Neural cell (in vitro differentiated cells): Measurements from ENCODE around the gene PDS5B.

Experiments
- CTCF ChIP-seq: fragments of 450-650 bp; IDR thresholded peaks from 2 replicates; pipeline ENCODE4 v1.5.1; 2014; ENCODE audit warnings: antibody characterized with exemption, mild to moderate bottlenecking, moderate library complexity; ENCODE audit not compliant: poor library complexity, severe bottlenecking
- EP300 ChIP-seq: fragments of 450-650 bp; conservative IDR thresholded peaks from 2 replicates; pipeline ENCODE4 v1.6.1; 2014; ENCODE audit warnings: antibody characterized with exemption, mild to moderate bottlenecking, moderate library complexity; ENCODE audit not compliant: poor library complexity, severe bottlenecking
- EZH2 ChIP-seq: fragments of 200-600, 300-800 bp; shearing (Covaris generic), sonication (generic); IDR thresholded peaks from 2 replicates; pipeline ENCODE4 v1.6.1; 2014; ENCODE audit warnings: antibody characterized with exemption, low read length, borderline replicate concordance, mild to moderate bottlenecking; ENCODE audit not compliant: insufficient read depth, poor library complexity, severe bottlenecking
- MXI1 ChIP-seq: fragments of 450-650 bp; conservative IDR thresholded peaks from 2 replicates; pipeline ENCODE4 v1.6.1; 2014; ENCODE audit warnings: antibody characterized with exemption, mild to moderate bottlenecking; ENCODE audit not compliant: poor library complexity, severe bottlenecking
- POLR2AphosphoS5 ChIP-seq: IDR thresholded peaks from 2 replicates; pipeline ENCODE4 v1.6.1; 2012
- RAD21 ChIP-seq: fragments of 450-650 bp; conservative IDR thresholded peaks from 2 replicates; pipeline ENCODE4 v1.6.1; 2014; ENCODE audit warnings: antibody characterized with exemption, mild to moderate bottlenecking, moderate library complexity
- TAF1 ChIP-seq: IDR thresholded peaks from 2 replicates; pipeline ENCODE4 v1.6.1; 2012; ENCODE audit warnings: low read depth

GRCh38 chr13:32610538-32610937, 24.3 kb downstream of the PDS5B start:
- TF ChIP-seq EZH2 (no peak), CTCF (no peak), POLR2AphosphoS5 (no peak), MXI1 (no peak), EP300 (no peak), TAF1 (no peak), RAD21 (no peak)
